ENCODE data around the gene MGAM2. TPM values are rescaled to one million over a fixed set of nuclear protein-coding genes. Genes with fewer than 3 reads are reported as not detected.

The MGAM2 gene
- total and polyA plus RNA-seq, 10 of the 15 experiments (the other 5 are each of a cell fraction or from before 2014, with no cell fraction given): 0.01 to 0.16 (median 0.03) TPM; not detected in 6

- POLR2A ChIA-PET: no interaction called here
- CTCF ChIA-PET: no interaction called here
- Histone ChIP-seq H2AFZ (ENCODE audit: control insufficient read depth, low read depth, low read length) (no peak overlapping the region), H3K4me1 (ENCODE audit: control insufficient read depth, insufficient read depth, low read length) (no peaks in the 10 kb centered on the region), H4K20me1 (ENCODE audit: control insufficient read depth, insufficient read depth) (no peaks in the 10 kb centered on the region), H3K36me3 (ENCODE audit: control insufficient read depth in 2 of 2, insufficient read depth in 2 of 2, low read length in 1 of 2) (no peaks in the 10 kb centered on the region), H3K4me2 (ENCODE audit: control insufficient read depth, insufficient read depth) (no peak overlapping the region), H3K9ac (ENCODE audit: control insufficient read depth, insufficient read depth, low read length) (no peak overlapping the region), H3K9me3 (replicated peaks; ENCODE audit: control insufficient read depth, insufficient read depth, low read length) (no peaks in the 10 kb centered on the region), H3K27ac (ENCODE audit: control insufficient read depth, insufficient read depth) (no peak overlapping the region), H3K4me3 (no peak overlapping the region), H3K79me2 (ENCODE audit: control insufficient read depth, insufficient read depth, low read length) (no peaks in the 10 kb centered on the region), H3K27me3 (replicated peaks in 1 of 2; ENCODE audit: control insufficient read depth in 2 of 2, insufficient read depth in 2 of 2, low read length in 1 of 2) (no peaks in the 10 kb centered on the region)
- RAD21 ChIA-PET (ENCODE audit: unreplicated experiment): no interaction called here
- intact Hi-C loops (cut with micrococcal nuclease; ENCODE audit: unreplicated experiment) (no loop called here), in situ Hi-C loops (cut with MboI) (no loop called here)
- ATAC-seq: no peak
- no TSS peak for BruUV-seq (replicated peaks)
- TF ChIP-seq POLR2AphosphoS5 (IDR thresholded peaks at IDR 0.05; ENCODE audit: low read length) (no peak), E2F8 (IDR thresholded peaks at IDR 0.05; ENCODE audit: low read depth, partially characterized antibody) (no peak), CTCF (IDR thresholded peaks at IDR 0.05 in 2 of 3, conservative IDR thresholded peaks at IDR 0.05 in 1 of 3; ENCODE audit: control insufficient read depth in 2 of 3, extremely low read depth in 1 of 3, insufficient read depth in 1 of 3, low read depth in 3 of 3, low read length in 3 of 3) (no peak), MTA3 (IDR thresholded peaks at IDR 0.05; ENCODE audit: borderline replicate concordance, low read length) (no peak), ESRRA (IDR thresholded peaks at IDR 0.05; ENCODE audit: low read length) (no peak), DPF2 (IDR thresholded peaks at IDR 0.05) (no peak), ZNF687 (IDR thresholded peaks at IDR 0.05) (no peak), USF2 (IDR thresholded peaks at IDR 0.05; ENCODE audit: borderline replicate concordance, low read depth, low read length) (no peak), LARP7 (IDR thresholded peaks at IDR 0.05) (no peak), ZNF274 (IDR thresholded peaks at IDR 0.05; ENCODE audit: insufficient read depth, insufficient read length) (no peak), NFXL1 (IDR thresholded peaks at IDR 0.05; ENCODE audit: borderline replicate concordance) (no peak), E2F4 (IDR thresholded peaks at IDR 0.05; ENCODE audit: low read depth, low read length) (no peak), NFIC (IDR thresholded peaks at IDR 0.05; ENCODE audit: low read depth, low read length) (no peak)
- no peak for DNase-seq (ENCODE audit: low read depth, low spot score)
- no peak for FAIRE-seq
- WGBS (ENCODE audit: insufficient coverage, insufficient replicate concordance, low lambda C conversion rate, missing lambda C conversion rate): 27% methylated on average over 4 of the region's 4 CpGs
- SMC1A ChIA-PET (ENCODE audit: uncharacterized antibody, unreplicated experiment): no interaction called here
Measured at GRCh38 chr7:142088022-142088714, 23.4 kb upstream of the MGAM2 start.
